ENCODE measurements around the gene PJA2.
"Not testable (repeated sequence)": the region's sequence is repeated elsewhere in the genome, so short reads cannot be mapped to it uniquely, and the experiment has no call there.

The PJA2 gene

GRCh38 chr5:109300367-109300766 lies 109.4 kb downstream of the PJA2 start:
- no peak for TF ChIP-seq ARNT (IDR thresholded peaks at IDR 0.05)
- TF ChIP-seq ELF4 (IDR thresholded peaks at IDR 0.05), result no peak
- no peak for TF ChIP-seq L3MBTL2 (conservative IDR thresholded peaks at IDR 0.05)
- no peak for TF ChIP-seq FOXA1 (IDR thresholded peaks at IDR 0.05)
- TF ChIP-seq CTBP1 (IDR thresholded peaks at IDR 0.05; ENCODE audit: borderline replicate concordance), result no peak
- no peak for TF ChIP-seq NFRKB (IDR thresholded peaks at IDR 0.05)
- TF ChIP-seq SUZ12 (IDR thresholded peaks at IDR 0.05), result no peak
- TF ChIP-seq LEF1 (IDR thresholded peaks at IDR 0.05; ENCODE audit: borderline replicate concordance), result no peak
- no peak for TF ChIP-seq ZNF384 (IDR thresholded peaks at IDR 0.05)
- no peak for TF ChIP-seq SP1 (IDR thresholded peaks at IDR 0.05)
- DNase-seq (ENCODE audit: extremely low spot score), result no peak
- POLR2A ChIA-PET, result no interaction called here
- CTCF ChIA-PET, result no interaction called here

- POLR2A ChIA-PET, result no interaction called here
- peak; percentile 3 for DNase-seq (ENCODE audit: extremely low spot score)
- CTCF ChIA-PET, result no interaction called here
- no peak for TF ChIP-seq BHLHE40 (IDR thresholded peaks at IDR 0.05; ENCODE audit: borderline replicate concordance)
- no peak for TF ChIP-seq LEF1 (IDR thresholded peaks at IDR 0.05; ENCODE audit: borderline replicate concordance)
- no peak for TF ChIP-seq SUZ12 (IDR thresholded peaks at IDR 0.05)
- no peak for TF ChIP-seq TARDBP (IDR thresholded peaks at IDR 0.05)
- no peak for TF ChIP-seq FOXA1 (IDR thresholded peaks at IDR 0.05)
- TF ChIP-seq CTBP1 (IDR thresholded peaks at IDR 0.05; ENCODE audit: borderline replicate concordance), result no peak
- TF ChIP-seq FOXK2 (IDR thresholded peaks at IDR 0.05), result no peak
- no peak for TF ChIP-seq ZNF384 (IDR thresholded peaks at IDR 0.05)
- no peak for TF ChIP-seq HDGF (IDR thresholded peaks at IDR 0.05; ENCODE audit: borderline replicate concordance)
- TF ChIP-seq L3MBTL2 (conservative IDR thresholded peaks at IDR 0.05), result no peak
- TF ChIP-seq, protein P1, sequence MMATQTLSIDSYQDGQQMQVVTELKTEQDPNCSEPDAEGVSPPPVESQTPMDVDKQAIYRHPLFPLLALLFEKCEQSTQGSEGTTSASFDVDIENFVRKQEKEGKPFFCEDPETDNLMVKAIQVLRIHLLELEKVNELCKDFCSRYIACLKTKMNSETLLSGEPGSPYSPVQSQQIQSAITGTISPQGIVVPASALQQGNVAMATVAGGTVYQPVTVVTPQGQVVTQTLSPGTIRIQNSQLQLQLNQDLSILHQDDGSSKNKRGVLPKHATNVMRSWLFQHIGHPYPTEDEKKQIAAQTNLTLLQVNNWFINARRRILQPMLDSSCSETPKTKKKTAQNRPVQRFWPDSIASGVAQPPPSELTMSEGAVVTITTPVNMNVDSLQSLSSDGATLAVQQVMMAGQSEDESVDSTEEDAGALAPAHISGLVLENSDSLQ (IDR thresholded peaks at IDR 0.05), result no peak
- TF ChIP-seq ELF4 (IDR thresholded peaks at IDR 0.05), result no peak
- TF ChIP-seq ARNT (IDR thresholded peaks at IDR 0.05), result no peak
- no peak for TF ChIP-seq FOXM1 (IDR thresholded peaks at IDR 0.05; ENCODE audit: borderline replicate concordance)
- no peak for TF ChIP-seq SP1 (IDR thresholded peaks at IDR 0.05)
- no peak for TF ChIP-seq NFRKB (IDR thresholded peaks at IDR 0.05)
Observed at GRCh38 chr5:109299557-109299956, 110.2 kb downstream of the PJA2 start.

DNA sequence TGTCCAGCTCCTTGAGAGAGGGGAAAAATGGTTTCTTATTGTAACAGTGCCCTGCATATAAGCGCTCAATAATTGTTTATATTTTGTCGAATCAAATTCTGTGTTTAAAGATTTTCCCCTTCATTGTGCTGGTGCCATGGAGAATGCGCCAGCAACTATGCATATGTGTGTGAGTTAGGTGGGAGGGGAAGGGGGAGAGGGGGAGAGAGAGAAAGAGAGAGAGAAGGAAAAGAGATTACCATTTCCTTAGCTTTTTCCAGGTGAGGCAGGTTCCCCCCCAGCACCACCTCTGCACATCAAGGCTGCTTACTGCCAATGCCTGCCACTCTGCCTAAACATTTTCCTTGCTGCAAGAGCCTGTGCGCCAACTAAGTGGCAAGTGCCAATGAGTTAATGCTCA lies 111.0 kb downstream of the PJA2 start:
- CTCF ChIA-PET, result interaction anchor here (0.6 kb wide), 1 partner anchor 102 kb away, joined by 3 read pairs; no protein-coding TSS in a partner anchor
- POLR2A ChIA-PET, result no interaction called here

GRCh38 chr5:109297900-109298299 lies 111.9 kb downstream of the PJA2 start:
- DNase-seq (ENCODE audit: extremely low spot score), result no peak
- ChIA-PET CTCF (no interaction called here), POLR2A (no interaction called here)
- TF ChIP-seq L3MBTL2 (conservative IDR thresholded peaks at IDR 0.05) (no peak), TARDBP (IDR thresholded peaks at IDR 0.05) (no peak), SP1 (IDR thresholded peaks at IDR 0.05) (no peak), SUZ12 (IDR thresholded peaks at IDR 0.05) (no peak), FOXM1 (IDR thresholded peaks at IDR 0.05; ENCODE audit: borderline replicate concordance) (no peak), NFRKB (IDR thresholded peaks at IDR 0.05) (no peak), ARNT (IDR thresholded peaks at IDR 0.05) (no peak), HDGF (IDR thresholded peaks at IDR 0.05; ENCODE audit: borderline replicate concordance) (no peak), ZNF384 (IDR thresholded peaks at IDR 0.05) (no peak), FOXA1 (IDR thresholded peaks at IDR 0.05) (no peak), CTBP1 (IDR thresholded peaks at IDR 0.05; ENCODE audit: borderline replicate concordance) (no peak), ELF4 (IDR thresholded peaks at IDR 0.05) (no peak), FOXK2 (IDR thresholded peaks at IDR 0.05) (no peak)
- TF ChIP-seq, protein P1 (IDR thresholded peaks at IDR 0.05), result no peak

More for the DNA sequence above, 111.0 kb downstream of the PJA2 start:
- no peak for DNase-seq (ENCODE audit: extremely low spot score)
- TF ChIP-seq TARDBP (IDR thresholded peaks at IDR 0.05), result no peak
- TF ChIP-seq FOXM1 (IDR thresholded peaks at IDR 0.05; ENCODE audit: borderline replicate concordance), result no peak
- TF ChIP-seq ARNT (IDR thresholded peaks at IDR 0.05), result no peak
- TF ChIP-seq FOXK2 (IDR thresholded peaks at IDR 0.05), result no peak
- no peak for TF ChIP-seq BHLHE40 (IDR thresholded peaks at IDR 0.05; ENCODE audit: borderline replicate concordance)
- no peak for TF ChIP-seq NFRKB (IDR thresholded peaks at IDR 0.05)
- no peak for TF ChIP-seq CTBP1 (IDR thresholded peaks at IDR 0.05; ENCODE audit: borderline replicate concordance)
- no peak for TF ChIP-seq SUZ12 (IDR thresholded peaks at IDR 0.05)
- TF ChIP-seq LEF1 (IDR thresholded peaks at IDR 0.05; ENCODE audit: borderline replicate concordance), result no peak
- no peak for TF ChIP-seq L3MBTL2 (conservative IDR thresholded peaks at IDR 0.05)
- no peak for TF ChIP-seq SP1 (IDR thresholded peaks at IDR 0.05)
- TF ChIP-seq ELF4 (IDR thresholded peaks at IDR 0.05), result no peak
- no peak for TF ChIP-seq HDGF (IDR thresholded peaks at IDR 0.05; ENCODE audit: borderline replicate concordance)
- TF ChIP-seq ZNF384 (IDR thresholded peaks at IDR 0.05), result no peak
- TF ChIP-seq, protein P1 (IDR thresholded peaks at IDR 0.05), result no peak
- no peak for TF ChIP-seq FOXA1 (IDR thresholded peaks at IDR 0.05)

- POLR2A ChIA-PET, result no interaction called here
- TF ChIP-seq FOXM1 (IDR thresholded peaks at IDR 0.05; ENCODE audit: borderline replicate concordance), result no peak
- no peak for TF ChIP-seq ZNF384 (IDR thresholded peaks at IDR 0.05)
- TF ChIP-seq TARDBP (IDR thresholded peaks at IDR 0.05), result no peak
- no peak for TF ChIP-seq FOXK2 (IDR thresholded peaks at IDR 0.05)
- TF ChIP-seq NFRKB (IDR thresholded peaks at IDR 0.05), result no peak
- no peak for TF ChIP-seq ARNT (IDR thresholded peaks at IDR 0.05)
- TF ChIP-seq FOXA1 (IDR thresholded peaks at IDR 0.05), result no peak
- no peak for TF ChIP-seq LEF1 (IDR thresholded peaks at IDR 0.05; ENCODE audit: borderline replicate concordance)
- TF ChIP-seq BHLHE40 (IDR thresholded peaks at IDR 0.05; ENCODE audit: borderline replicate concordance), result no peak
- TF ChIP-seq ELF4 (IDR thresholded peaks at IDR 0.05), result no peak
- TF ChIP-seq SUZ12 (IDR thresholded peaks at IDR 0.05), result no peak
- CTCF ChIA-PET, result interaction anchor here (0.6 kb wide), 1 partner anchor 92 kb away, joined by 4 read pairs; no protein-coding TSS in a partner anchor
- no peak for DNase-seq (ENCODE audit: extremely low spot score)
Observed at GRCh38 chr5:109291090-109291489, 118.7 kb downstream of the PJA2 start.

- ChIA-PET CTCF (no interaction called here), POLR2A (no interaction called here)
- DNase-seq (ENCODE audit: extremely low spot score), result no peak
- TF ChIP-seq, protein P1 (IDR thresholded peaks at IDR 0.05), result no peak
- no peak for TF ChIP-seq ELF4 (IDR thresholded peaks at IDR 0.05)
- no peak for TF ChIP-seq FOXM1 (IDR thresholded peaks at IDR 0.05; ENCODE audit: borderline replicate concordance)
- TF ChIP-seq HDGF (IDR thresholded peaks at IDR 0.05; ENCODE audit: borderline replicate concordance), result no peak
- TF ChIP-seq BHLHE40 (IDR thresholded peaks at IDR 0.05; ENCODE audit: borderline replicate concordance), result no peak
- TF ChIP-seq CTBP1 (IDR thresholded peaks at IDR 0.05; ENCODE audit: borderline replicate concordance), result no peak
- TF ChIP-seq SP1 (IDR thresholded peaks at IDR 0.05), result no peak
- no peak for TF ChIP-seq ZNF384 (IDR thresholded peaks at IDR 0.05)
- TF ChIP-seq L3MBTL2 (conservative IDR thresholded peaks at IDR 0.05), result no peak
- TF ChIP-seq SUZ12 (IDR thresholded peaks at IDR 0.05), result no peak
- TF ChIP-seq FOXK2 (IDR thresholded peaks at IDR 0.05), result no peak
- no peak for TF ChIP-seq FOXA1 (IDR thresholded peaks at IDR 0.05)
- TF ChIP-seq NFRKB (IDR thresholded peaks at IDR 0.05), result no peak
- TF ChIP-seq LEF1 (IDR thresholded peaks at IDR 0.05; ENCODE audit: borderline replicate concordance), result no peak
- TF ChIP-seq ARNT (IDR thresholded peaks at IDR 0.05), result no peak
- no peak for TF ChIP-seq TARDBP (IDR thresholded peaks at IDR 0.05)
Observed at GRCh38 chr5:109290231-109290630, 119.5 kb downstream of the PJA2 start.

DNA sequence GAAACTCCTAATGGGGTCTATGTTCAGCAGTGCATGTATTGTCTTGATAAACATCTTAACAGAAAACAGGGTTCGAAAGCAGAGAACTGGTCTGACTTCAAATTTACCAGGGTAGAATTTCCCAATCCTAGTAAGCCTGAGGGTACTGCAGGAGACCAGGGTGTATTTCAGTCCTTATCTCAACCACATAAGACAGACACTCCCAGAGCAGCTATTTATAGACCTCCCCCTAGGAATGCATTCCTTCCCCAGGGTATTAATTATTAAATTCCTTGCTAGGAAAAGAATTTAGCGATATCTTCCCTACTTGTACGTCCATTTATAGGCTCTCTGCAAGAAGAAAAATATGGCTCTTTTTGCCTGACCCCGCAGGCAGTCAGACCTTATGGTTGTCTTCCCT lies 123.1 kb downstream of the PJA2 start:
- CTCF ChIA-PET, result interaction anchor here (0.6 kb wide), 1 partner anchor 1828 kb away, joined by 3 read pairs; no protein-coding TSS in a partner anchor
- POLR2A ChIA-PET; DNase-seq (ENCODE audit: extremely low spot score): not testable (repeated sequence)

Measured in HEK293T (cell line).